BLaER1 (cell line): ENCODE measurements around the gene TMEM202.
A peak's percentile ranks its signal among the peaks of the same experiment; 100 is the strongest.
"Not testable (repeated sequence)": the region's sequence is repeated elsewhere in the genome, so short reads cannot be mapped to it uniquely, and the experiment has no call there.

ENCODE experiments used
- H3K27ac ChIP-seq: shearing (Covaris generic); formaldehyde crosslinking; 2 replicates; pipeline ENCODE4 v1.8.1; 2022
- H3K27me3 ChIP-seq: shearing (Covaris generic); formaldehyde crosslinking; 2 replicates; pipeline ENCODE4 v1.8.1; 2022
- H3K36me3 ChIP-seq: shearing (Covaris generic); formaldehyde crosslinking; 2 replicates; pipeline ENCODE4 v1.8.1; 2022
- H3K4me1 ChIP-seq: shearing (Covaris generic); formaldehyde crosslinking; 2 replicates; pipeline ENCODE4 v1.8.1; 2022
- H3K4me2 ChIP-seq: shearing (Covaris generic); formaldehyde crosslinking; 2 replicates; pipeline ENCODE4 v1.8.1; 2022
- H3K4me3 ChIP-seq: shearing (Covaris generic); formaldehyde crosslinking; 2 replicates; pipeline ENCODE4 v1.8.1; 2022
- H3K9ac ChIP-seq: shearing (Covaris generic); formaldehyde crosslinking; 2 replicates; pipeline ENCODE4 v1.8.1; 2022
- H3K9me3 ChIP-seq: shearing (Covaris generic); formaldehyde crosslinking; 2 replicates; pipeline ENCODE4 v1.8.1; 2022
- H4K20me1 ChIP-seq: shearing (Covaris generic); formaldehyde crosslinking; 2 replicates; pipeline ENCODE4 v1.8.1; 2022
- Cebpa-rat ChIP-seq: shearing (Covaris generic); IDR thresholded peaks from 2 replicates; pipeline ENCODE4 v1.8.1; 2022

The TMEM202 gene

GRCh38 chr15:72372361-72372760 lies 25.7 kb upstream of the TMEM202 start:
- peaks cover 48% of the 10 kb centered on the region for H4K20me1 ChIP-seq
- peaks cover 59% of the 10 kb centered on the region for H3K36me3 ChIP-seq
- no peak overlapping the region for H3K9ac ChIP-seq
- H3K27me3 ChIP-seq: no peaks in the 10 kb centered on the region
- no peaks in the 10 kb centered on the region for H3K9me3 ChIP-seq
- H3K4me1 ChIP-seq: peaks cover 52% of the 10 kb centered on the region
- no peak for TF ChIP-seq Cebpa-rat
- H3K4me3 ChIP-seq: no peak overlapping the region
- H3K27ac ChIP-seq: no peak overlapping the region
- H3K4me2 ChIP-seq: no peak overlapping the region

DNA sequence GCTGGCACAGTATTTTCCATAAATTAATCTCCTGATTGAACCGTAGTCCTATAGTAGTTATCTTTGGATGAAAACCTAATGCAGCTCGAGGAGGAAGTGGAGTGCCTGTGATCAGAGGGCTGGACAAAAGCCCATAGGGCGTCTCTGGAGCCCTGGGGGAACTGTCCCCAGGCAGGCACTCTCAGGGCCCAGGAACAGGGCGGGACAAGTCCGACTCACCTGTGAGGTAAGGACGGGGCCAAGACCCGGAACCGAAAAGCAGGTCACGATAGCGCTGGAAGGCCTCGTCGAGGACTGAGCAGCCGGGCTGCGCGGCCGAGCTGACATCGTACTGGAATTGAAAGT lies 22.6 kb upstream of the TMEM202 start:
- Histone ChIP-seq H3K4me1 (peaks cover 37% of the 10 kb centered on the region), H3K36me3 (peaks cover 28% of the 10 kb centered on the region), H3K27me3 (no peaks in the 10 kb centered on the region), H4K20me1 (peaks cover 18% of the 10 kb centered on the region), H3K9ac (peak overlapping the region; percentile 91), H3K27ac (peak overlapping the region; percentile 88), H3K9me3 (no peaks in the 10 kb centered on the region), H3K4me3 (peak overlapping the region; percentile 90), H3K4me2 (peak overlapping the region; percentile 94)
- TF ChIP-seq Cebpa-rat: no peak

DNA sequence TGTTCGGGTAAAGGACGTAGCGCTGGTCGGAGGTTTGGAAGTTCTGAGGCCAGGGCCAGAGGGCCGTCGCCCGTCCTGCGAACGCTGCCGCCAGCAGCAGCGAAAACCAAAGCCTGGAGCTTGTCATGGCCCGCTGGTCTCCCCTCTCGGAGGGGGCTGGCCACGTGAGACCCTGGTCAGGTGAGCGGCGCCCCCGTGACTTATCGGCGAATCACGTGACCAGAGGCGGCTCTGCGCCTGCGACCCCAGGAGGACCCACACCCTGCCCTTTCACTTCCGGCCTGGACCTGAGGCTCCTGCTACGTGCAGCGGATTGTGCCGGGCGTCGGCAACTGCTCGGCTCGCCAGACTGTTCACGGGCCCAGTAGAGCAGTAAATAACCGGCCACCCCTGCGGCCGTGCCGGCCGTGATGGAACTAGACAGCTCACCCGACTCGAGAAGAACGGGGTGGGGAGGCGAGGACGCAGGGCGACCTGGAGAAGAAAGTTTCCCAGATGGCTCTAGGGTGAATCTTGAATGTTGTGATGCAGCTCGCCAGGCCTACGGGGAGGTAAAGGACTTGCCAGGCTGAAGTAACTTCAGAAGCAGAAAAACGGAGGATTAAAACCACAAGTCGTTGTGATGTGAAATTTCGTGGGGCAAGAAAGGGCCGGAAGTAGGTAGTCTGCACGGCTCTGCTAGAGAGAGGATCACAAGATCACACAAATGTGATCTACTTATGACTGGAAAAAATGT lies 22.1 kb upstream of the TMEM202 start, which contains the start of gene HEXA:
Gene HEXA, minus strand, starts transcription at position 169 of the 736 bp plus-strand sequence. Its CDS starts 42 bp downstream, at position 127.
- Histone ChIP-seq H3K4me1 (peaks cover 42% of the 10 kb centered on the region), H3K9me3 (no peaks in the 10 kb centered on the region), H3K27me3 (no peaks in the 10 kb centered on the region), H3K4me2 (peak within 1 kb of the TSS; percentile 94), H3K27ac (peak within 1 kb of the TSS; percentile 88), H3K9ac (peak within 1 kb of the TSS; percentile 91), H3K36me3 (peaks cover 23% of the 10 kb centered on the region; the same call in 1 of the 2 replicates), H3K4me3 (peak within 1 kb of the TSS; percentile 90), H4K20me1 (peaks cover 13% of the 10 kb centered on the region)
- no peak for TF ChIP-seq Cebpa-rat

- H3K4me2 ChIP-seq: peak overlapping the region; percentile 94; the same call in 1 of the 2 replicates
- H4K20me1 ChIP-seq: peaks cover under 1% of the 10 kb centered on the region; the same call in 1 of the 2 replicates
- H3K4me1 ChIP-seq: peaks cover 43% of the 10 kb centered on the region
- no peak overlapping the region for H3K27ac ChIP-seq
- H3K9me3 ChIP-seq: no peaks in the 10 kb centered on the region
- 0 out of 2 replicates have a peak, but pooled peaks cover 12% of the 10 kb centered on the region for H3K36me3 ChIP-seq
- no peaks in the 10 kb centered on the region for H3K27me3 ChIP-seq
- TF ChIP-seq Cebpa-rat: no peak
- H3K4me3 ChIP-seq: no peak overlapping the region
- no peak overlapping the region for H3K9ac ChIP-seq
Observed at GRCh38 chr15:72377331-72377730, 20.8 kb upstream of the TMEM202 start.

GRCh38 chr15:72379106-72379505 lies 19.0 kb upstream of the TMEM202 start:
- not testable (repeated sequence) for H4K20me1 ChIP-seq

GRCh38 chr15:72379856-72380430 lies 18.2 kb upstream of the TMEM202 start:
- Histone ChIP-seq H3K27ac (no peak overlapping the region), H3K27me3 (no peaks in the 10 kb centered on the region), H3K4me1 (peaks cover 19% of the 10 kb centered on the region), H3K9me3 (no peaks in the 10 kb centered on the region), H3K4me3 (no peak overlapping the region), H3K9ac (no peak overlapping the region), H4K20me1 (no peaks in the 10 kb centered on the region), H3K36me3 (no peaks in the 10 kb centered on the region), H3K4me2 (no peak overlapping the region)
- TF ChIP-seq Cebpa-rat: no peak

More at GRCh38 chr15:72379106-72379505, 19.0 kb upstream of the TMEM202 start:
- H3K36me3 ChIP-seq, H3K9ac ChIP-seq, H3K9me3 ChIP-seq, H3K4me2 ChIP-seq, H3K27ac ChIP-seq, H3K4me3 ChIP-seq, H3K27me3 ChIP-seq: not testable (repeated sequence)
- peaks cover 27% of the 10 kb centered on the region for H3K4me1 ChIP-seq

- Histone ChIP-seq H4K20me1 (no peaks in the 10 kb centered on the region), H3K27me3 (no peaks in the 10 kb centered on the region), H3K4me3 (no peak overlapping the region), H3K4me2 (no peak overlapping the region), H3K27ac (no peak overlapping the region), H3K9me3 (no peaks in the 10 kb centered on the region), H3K4me1 (peaks cover 16% of the 10 kb centered on the region), H3K36me3 (no peaks in the 10 kb centered on the region), H3K9ac (no peak overlapping the region)
- TF ChIP-seq Cebpa-rat: no peak
Observed at GRCh38 chr15:72380743-72381142, 17.4 kb upstream of the TMEM202 start.

- no peak for TF ChIP-seq Cebpa-rat
- Histone ChIP-seq H3K9me3 (no peaks in the 10 kb centered on the region), H3K4me2 (no peak overlapping the region), H3K9ac (no peak overlapping the region), H3K27ac (no peak overlapping the region), H4K20me1 (no peaks in the 10 kb centered on the region), H3K4me3 (no peak overlapping the region), H3K27me3 (no peaks in the 10 kb centered on the region), H3K4me1 (peaks cover 8% of the 10 kb centered on the region; the same call in 1 of the 2 replicates), H3K36me3 (no peaks in the 10 kb centered on the region)
Observed at GRCh38 chr15:72382146-72382545, 16.0 kb upstream of the TMEM202 start.

GRCh38 chr15:72387741-72388140 lies 10.4 kb upstream of the TMEM202 start:
- Histone ChIP-seq H3K4me1 (no peaks in the 10 kb centered on the region), H3K4me2 (no peak overlapping the region), H3K36me3 (no peaks in the 10 kb centered on the region), H3K27me3 (no peaks in the 10 kb centered on the region), H4K20me1 (no peaks in the 10 kb centered on the region), H3K9ac (no peak overlapping the region), H3K4me3 (no peak overlapping the region), H3K27ac (no peak overlapping the region), H3K9me3 (no peaks in the 10 kb centered on the region)
- no peak for TF ChIP-seq Cebpa-rat

DNA sequence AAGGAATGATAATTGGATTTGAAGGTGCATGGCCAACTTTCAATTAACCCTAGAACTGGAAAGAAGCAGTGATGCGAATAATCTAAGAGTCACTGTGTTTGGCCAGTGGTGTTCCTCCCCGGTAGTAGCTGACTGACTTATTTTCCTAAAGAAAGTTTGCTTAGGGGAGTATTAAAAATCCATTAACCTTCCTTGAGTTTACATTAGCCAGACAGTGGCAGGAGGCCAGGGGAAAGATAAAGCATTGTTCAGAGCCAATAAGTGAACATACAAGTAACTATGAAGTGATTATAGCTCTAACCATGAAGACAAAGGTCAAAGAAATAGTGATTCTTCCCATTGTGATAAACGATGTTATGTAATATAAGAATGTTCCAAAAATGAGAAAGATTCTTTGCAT lies 8.9 kb upstream of the TMEM202 start:
- Histone ChIP-seq H3K36me3 (no peaks in the 10 kb centered on the region), H3K27me3 (no peaks in the 10 kb centered on the region)

DNA sequence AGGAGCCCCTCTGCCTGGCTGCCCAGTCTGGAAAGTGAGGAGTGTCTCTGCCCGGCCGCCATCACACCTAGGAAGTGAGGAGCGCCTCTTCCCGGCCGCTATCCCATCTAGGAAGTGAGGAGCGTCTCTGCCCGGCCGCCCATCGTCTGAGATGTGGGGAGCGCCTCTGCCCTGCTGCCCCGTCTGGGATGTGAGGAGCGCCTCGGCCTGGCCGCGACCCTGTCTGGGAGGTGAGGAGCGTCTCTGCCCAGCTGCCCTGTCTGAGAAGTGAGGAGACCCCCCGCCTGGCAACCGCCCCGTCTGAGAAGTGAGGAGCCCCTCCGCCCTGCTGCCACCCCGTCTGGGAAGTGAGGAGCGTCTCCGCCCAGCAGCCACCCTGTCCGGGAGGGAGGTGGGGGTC lies 1.8 kb upstream of the TMEM202 start:
- H3K9ac ChIP-seq, H4K20me1 ChIP-seq, H3K36me3 ChIP-seq, H3K4me3 ChIP-seq, H3K4me1 ChIP-seq, H3K27ac ChIP-seq, H3K4me2 ChIP-seq, H3K9me3 ChIP-seq, H3K27me3 ChIP-seq: not testable (repeated sequence)

More for the DNA sequence above, 8.9 kb upstream of the TMEM202 start:
- H3K27ac ChIP-seq: no peak overlapping the region
- H3K9me3 ChIP-seq: no peaks in the 10 kb centered on the region
- H3K4me3 ChIP-seq: no peak overlapping the region
- no peak for TF ChIP-seq Cebpa-rat
- H4K20me1 ChIP-seq: no peaks in the 10 kb centered on the region
- H3K4me2 ChIP-seq: no peak overlapping the region
- H3K4me1 ChIP-seq: no peaks in the 10 kb centered on the region
- H3K9ac ChIP-seq: no peak overlapping the region
